ENCODE data around the gene DMWD.

DMWD gene

DNA sequence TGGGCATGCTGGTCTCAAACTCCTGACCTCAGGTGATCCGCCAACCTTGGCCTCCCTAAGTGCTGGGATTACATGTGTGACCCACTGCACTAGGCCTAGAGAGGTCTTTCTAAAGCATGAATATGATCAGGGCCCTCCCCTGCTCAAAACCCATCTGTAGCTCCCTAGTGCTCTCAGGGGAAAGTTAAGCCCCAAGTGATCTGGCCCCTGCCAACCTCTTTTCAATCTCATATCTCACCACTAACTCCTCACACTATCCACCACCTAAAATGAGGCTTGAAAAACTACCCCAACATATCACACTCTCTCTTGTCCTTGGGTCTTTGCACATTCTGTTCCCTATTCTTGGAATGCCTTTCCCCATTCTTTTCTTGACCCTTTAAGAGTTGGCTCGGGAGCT is 2.0 kb upstream of the DMWD start:
- TF ChIP-seq, protein P1, sequence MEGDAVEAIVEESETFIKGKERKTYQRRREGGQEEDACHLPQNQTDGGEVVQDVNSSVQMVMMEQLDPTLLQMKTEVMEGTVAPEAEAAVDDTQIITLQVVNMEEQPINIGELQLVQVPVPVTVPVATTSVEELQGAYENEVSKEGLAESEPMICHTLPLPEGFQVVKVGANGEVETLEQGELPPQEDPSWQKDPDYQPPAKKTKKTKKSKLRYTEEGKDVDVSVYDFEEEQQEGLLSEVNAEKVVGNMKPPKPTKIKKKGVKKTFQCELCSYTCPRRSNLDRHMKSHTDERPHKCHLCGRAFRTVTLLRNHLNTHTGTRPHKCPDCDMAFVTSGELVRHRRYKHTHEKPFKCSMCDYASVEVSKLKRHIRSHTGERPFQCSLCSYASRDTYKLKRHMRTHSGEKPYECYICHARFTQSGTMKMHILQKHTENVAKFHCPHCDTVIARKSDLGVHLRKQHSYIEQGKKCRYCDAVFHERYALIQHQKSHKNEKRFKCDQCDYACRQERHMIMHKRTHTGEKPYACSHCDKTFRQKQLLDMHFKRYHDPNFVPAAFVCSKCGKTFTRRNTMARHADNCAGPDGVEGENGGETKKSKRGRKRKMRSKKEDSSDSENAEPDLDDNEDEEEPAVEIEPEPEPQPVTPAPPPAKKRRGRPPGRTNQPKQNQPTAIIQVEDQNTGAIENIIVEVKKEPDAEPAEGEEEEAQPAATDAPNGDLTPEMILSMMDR (IDR thresholded peaks at IDR 0.05; ENCODE audit: low read depth, low read length): no peak
- H3K4me3 ChIP-seq (ENCODE audit: low read depth, low read length): no peak overlapping the region

DNA sequence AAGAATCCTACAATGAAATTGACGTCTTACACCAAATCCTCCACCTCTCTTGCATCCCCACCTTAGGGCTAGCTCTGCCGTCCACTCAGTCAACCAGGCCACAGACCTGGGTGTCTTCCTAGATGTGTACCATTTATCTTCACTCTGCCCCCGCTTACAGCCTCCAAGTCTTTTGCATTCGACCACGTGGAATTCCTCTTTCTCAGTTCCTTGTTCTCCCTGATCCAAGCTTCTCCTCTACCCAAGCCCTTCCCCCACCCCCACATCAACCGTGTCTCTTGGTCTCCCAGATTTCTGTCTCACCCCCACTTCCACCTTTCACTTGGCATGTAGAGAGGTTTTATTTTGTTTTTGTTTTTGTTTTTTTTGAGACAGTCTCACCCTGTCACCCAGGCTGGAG is 1.2 kb upstream of the DMWD start:
- TF ChIP-seq, protein P1 (IDR thresholded peaks at IDR 0.05; ENCODE audit: low read depth, low read length): no peak

DNA sequence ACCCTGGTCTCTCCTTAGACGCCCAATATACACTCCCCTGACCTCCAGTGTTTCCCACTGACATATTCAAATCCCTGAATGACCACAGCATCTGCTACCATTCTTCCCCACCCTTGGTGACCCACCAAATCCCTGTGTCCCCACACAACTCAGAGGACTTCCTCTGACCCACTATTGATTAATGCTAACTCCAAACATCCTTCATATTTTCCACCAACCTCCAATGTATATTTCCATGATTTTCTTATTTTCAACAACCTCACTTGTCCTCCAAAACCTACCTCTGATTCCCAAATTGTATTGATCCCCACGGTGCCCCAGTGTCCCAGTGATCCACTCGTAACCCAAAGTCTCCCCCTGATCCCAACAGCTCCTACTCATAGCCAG is 526 bp upstream of the DMWD start:
- no peak overlapping the region for H3K4me3 ChIP-seq (ENCODE audit: low read depth, low read length)
- TF ChIP-seq, protein P1 (IDR thresholded peaks at IDR 0.05; ENCODE audit: low read depth, low read length): no peak

More for the DNA sequence above, 1.2 kb upstream of the DMWD start:
- no peak overlapping the region for H3K4me3 ChIP-seq (ENCODE audit: low read depth, low read length)

DNA sequence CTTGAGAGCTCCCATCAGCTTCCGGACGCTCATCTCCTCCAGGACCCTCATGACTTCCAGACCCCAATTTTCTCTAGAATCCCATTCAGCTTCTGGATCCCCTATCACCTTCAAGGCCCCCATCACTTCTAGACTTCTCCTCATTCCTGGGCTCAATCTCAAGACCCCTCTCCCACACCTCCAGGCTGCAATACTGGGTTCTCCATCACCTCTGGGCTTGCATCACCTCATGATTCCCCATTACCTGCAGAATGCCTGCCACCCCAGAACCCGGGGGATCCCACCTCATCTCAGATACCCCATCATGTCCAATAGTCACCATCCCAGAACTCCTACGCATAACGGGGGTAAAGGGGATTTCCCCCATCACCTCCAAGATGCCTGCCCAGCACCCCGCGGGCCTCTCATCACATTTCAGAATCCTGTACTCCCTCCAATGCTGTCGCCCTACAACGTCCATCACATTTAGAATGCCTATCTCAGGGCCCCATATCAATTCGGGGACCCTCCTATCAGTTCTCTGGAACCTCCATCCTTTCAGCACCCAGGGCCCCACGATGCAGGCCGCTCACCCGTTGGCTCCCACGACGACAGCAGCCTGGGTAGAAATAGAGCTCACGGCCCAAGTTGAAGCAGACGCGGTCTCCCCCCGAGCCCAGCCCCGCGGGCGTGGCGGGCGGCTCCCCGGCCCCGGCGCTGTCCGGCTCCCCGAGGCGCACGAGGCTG is 738 bp downstream of the DMWD start:
- peak overlapping the region; percentile 93 for H3K4me3 ChIP-seq (ENCODE audit: low read depth, low read length)

DNA sequence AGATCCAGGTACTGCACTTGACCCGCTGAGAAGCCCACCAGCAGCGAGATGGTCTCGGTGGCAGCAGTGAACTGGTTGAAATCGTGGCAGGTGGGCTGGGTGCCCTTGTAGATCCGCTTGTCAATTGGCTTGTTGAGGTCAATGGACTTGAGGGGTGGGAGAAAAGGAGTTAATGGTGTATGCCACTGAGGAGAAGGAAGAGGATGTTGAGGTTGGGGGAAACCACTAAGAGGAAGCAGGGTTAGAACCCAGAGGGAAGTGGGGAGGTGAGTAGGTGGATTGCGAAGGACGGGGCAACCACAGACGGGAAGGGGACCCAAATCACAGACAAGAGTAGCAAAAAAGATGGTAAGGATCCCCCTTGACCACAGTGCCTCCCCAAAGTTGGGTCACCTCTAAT is 1.7 kb downstream of the DMWD start:
- H3K4me3 ChIP-seq (ENCODE audit: low read depth, low read length): peak overlapping the region; percentile 93
- TF ChIP-seq, protein P1 (IDR thresholded peaks at IDR 0.05; ENCODE audit: low read depth, low read length): no peak

More for the DNA sequence above, 738 bp downstream of the DMWD start:
- TF ChIP-seq, protein P1 (IDR thresholded peaks at IDR 0.05; ENCODE audit: low read depth, low read length): no peak

DNA sequence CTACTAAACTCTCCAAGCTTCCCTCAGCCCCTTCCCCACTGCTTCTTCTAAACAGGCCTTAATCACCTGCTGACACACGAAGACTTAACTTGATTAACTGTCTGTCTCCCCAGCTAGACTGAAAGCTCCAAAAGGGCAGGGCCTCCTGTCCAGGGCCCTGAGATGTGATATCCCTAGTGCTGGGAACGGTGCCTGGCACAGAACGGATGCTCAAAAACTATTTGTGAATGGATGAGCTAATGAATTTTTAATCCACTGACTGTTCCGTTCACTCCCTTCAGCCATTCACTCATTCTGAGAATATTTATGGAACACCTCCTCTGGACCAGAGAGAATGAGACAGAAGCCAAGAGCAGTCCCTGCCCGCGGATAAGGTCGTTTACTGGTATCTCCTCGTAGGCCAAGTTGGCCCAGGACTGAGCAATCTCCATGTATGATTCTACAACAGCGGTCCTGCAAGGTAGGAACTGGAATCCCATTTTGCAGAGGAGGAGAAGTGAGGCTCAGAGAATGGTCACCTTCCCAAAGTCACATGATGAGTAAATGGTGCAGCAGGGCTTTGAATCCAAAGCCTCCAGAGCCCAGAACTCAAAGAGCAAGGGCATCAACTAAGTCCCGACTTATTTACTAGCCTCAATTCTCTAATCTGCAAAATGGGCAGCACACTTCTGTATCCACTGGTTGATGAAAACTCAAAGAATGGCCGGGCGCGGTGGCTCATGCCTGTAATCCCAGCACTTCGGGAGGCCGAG is 3.4 kb downstream of the DMWD start:
- H3K4me3 ChIP-seq (ENCODE audit: low read depth, low read length): no peak overlapping the region
- TF ChIP-seq, protein P1 (IDR thresholded peaks at IDR 0.05; ENCODE audit: low read depth, low read length): no peak

DNA sequence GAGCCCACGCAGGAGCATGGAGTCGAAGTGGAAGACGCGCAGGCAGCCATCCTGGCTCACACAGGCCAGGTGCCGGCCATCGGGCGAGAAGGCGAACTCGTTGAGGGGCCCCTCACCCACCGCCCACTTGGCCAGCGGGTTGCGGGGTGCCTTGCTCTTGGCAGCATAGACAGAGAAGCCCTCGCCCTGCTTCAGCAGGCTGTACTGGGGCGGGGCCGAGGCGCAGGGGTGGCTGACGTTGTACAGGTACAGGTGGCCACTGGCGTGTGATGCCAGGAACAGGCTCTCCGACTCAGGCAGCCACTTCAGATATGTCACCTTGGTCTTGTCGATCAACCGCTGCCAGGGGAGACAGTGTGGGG is 6.1 kb downstream of the DMWD start:
- H3K4me3 ChIP-seq (ENCODE audit: low read depth, low read length): no peak overlapping the region
- TF ChIP-seq, protein P1 (IDR thresholded peaks at IDR 0.05; ENCODE audit: low read depth, low read length): no peak
